GM18499 (cell line): ENCODE data around the gene LIMA1.
"Not testable (repeated sequence)": the region's sequence is repeated elsewhere in the genome, so short reads cannot be mapped to it uniquely, and the experiment has no call there.

ENCODE experiments used
- ATAC-seq: cut with Tn5 transposase; IDR thresholded peaks from one replicate; pipeline ENCODE4 v1.9.1; 2021; ENCODE audit warnings: moderate number of reproducible peaks; ENCODE audit not compliant: insufficient read depth, unreplicated experiment

The LIMA1 gene

GRCh38 chr12:50283229-50283923, at the start of gene LIMA1:
TSS of gene LIMA1 (minus strand) at chr12:50283520. CDS start at chr12:50248751, 34,769 bp downstream.
- ATAC-seq, result no peak

DNA sequence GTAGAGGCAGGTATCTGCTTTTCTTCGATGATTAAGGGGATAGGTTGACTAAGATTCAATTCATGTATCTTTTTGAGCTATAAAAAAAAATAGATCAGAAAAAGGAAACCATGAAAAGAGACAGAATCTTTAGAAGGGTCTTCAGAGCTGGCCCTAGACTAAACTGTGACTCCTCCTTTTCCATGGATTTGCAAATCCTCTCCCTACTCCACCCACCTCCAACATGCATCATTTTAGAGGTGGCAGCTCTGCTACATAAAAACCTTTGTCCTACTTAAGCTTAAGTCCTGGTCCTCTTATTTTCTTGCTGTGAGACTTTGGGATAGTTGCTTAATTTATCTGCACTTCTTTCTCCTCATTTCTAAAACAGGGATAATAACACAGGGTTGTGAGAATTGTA, 48.4 kb upstream of the LIMA1 start:
- ATAC-seq, result no peak

GRCh38 chr12:50328664-50329063, 45.3 kb upstream of the LIMA1 start:
- not testable (repeated sequence) for ATAC-seq

DNA sequence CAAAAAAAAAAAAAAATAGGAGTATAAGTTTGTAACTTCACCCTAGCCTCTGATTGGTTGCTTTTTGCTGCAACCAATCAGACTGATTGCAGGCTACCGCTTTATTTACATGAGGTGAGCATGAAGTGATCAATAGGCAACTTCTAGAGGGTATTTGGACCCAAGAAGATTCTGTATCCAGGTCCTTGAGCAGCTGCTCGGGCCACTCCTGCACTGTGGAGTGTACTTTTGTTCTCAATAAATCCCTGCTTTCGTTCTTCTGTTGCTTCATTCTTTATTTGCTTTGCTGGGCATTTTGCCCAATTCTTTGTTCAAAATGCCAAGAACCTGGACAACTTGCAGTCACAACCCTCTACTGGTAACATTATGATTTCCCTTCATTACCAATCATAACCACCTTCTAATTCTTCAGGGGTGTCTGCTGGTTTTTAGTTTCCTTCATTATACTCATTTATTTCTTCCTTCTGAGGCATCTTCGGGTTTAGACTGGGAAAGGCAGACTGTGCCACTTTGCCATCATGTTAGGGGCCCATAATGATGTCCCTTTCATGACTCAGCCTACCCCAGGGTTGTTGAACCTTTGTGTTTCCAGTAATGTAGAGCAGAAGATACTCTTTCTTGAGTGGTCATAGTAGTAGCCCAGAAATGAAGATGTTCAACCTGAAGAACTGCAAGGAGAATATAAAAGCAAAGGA, 43.4 kb upstream of the LIMA1 start:
- no peak for ATAC-seq

- ATAC-seq, result no peak
Observed at GRCh38 chr12:50325890-50326391, 42.6 kb upstream of the LIMA1 start.

- ATAC-seq, result not testable (repeated sequence)
Observed at GRCh38 chr12:50324770-50325169, 41.5 kb upstream of the LIMA1 start.

DNA sequence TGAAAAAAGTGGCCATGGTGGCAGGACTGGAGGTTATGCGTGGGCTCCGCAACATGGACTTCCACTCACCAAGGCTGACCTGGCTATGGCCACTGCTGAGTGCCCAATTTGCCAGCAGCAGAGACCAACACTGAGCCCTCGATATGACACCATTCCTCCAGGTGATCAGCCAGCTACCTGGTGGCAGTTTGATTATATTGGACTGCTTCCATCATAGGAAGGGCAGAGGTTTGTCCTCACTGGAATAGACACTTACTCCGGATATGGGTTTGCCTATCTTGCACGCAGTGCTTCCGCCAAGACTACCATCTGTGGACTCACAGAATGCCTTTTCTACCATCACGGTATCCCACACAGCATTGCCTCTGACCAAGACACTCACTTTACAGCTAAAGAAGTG, 40.8 kb upstream of the LIMA1 start:
- ATAC-seq, result not testable (repeated sequence)

- no peak for ATAC-seq
Observed at GRCh38 chr12:50322206-50322605, 38.9 kb upstream of the LIMA1 start.

DNA sequence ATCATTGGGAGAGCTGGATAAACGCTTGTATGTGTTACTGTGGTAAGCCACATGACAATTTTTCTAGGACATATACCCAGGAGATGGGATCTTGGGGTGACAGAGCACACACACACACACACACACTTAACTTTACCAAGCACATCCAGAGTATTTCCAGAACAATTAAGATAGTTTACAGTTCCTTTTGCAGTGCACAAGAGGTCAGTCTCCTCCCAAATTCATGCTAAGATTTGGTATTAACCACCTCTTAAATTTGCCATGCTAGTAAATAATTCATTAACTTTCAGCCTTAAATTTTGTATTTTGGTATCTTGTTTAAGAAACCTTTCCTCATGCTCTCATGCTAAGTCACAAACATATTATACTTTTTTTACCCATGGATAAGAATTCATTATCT, 33.9 kb upstream of the LIMA1 start:
- ATAC-seq, result no peak

- no peak for ATAC-seq
Observed at GRCh38 chr12:50315803-50316202, 32.5 kb upstream of the LIMA1 start.

- no peak for ATAC-seq
Observed at GRCh38 chr12:50314636-50315312, 31.5 kb upstream of the LIMA1 start.

- not testable (repeated sequence) for ATAC-seq
Observed at GRCh38 chr12:50313971-50314370, 30.7 kb upstream of the LIMA1 start.

DNA sequence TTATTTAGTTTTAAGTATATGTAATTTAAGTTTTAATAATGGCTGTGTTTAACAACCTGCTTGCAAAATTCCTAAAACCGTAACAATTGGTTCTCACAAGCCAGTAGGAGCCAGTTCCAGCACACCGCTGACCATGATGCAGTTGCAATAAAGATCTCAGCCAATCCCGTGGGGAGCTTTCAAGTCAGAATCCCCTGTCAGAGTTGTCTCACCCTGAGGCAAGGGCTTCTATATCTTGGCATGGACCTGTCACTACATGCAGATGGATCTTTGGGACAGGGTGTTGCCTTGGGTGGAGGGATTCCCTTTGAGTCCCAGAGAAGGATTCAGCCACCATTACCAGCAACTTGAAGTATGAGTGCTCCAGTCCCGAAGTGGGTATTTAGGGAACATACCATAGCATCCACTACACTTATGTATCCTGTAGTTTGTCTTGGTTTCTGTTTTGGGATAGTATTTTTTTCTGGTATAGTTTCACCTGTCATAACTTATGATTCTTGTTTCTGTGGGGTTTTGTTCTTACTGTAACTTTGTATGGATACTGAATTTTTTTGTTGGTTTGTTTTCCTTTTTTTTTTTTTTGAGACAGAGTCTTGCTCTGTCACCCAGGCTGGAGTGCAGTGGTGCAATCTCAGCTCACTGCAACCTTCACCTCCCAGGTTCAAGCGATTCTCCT, 30.1 kb upstream of the LIMA1 start:
- ATAC-seq, result no peak

DNA sequence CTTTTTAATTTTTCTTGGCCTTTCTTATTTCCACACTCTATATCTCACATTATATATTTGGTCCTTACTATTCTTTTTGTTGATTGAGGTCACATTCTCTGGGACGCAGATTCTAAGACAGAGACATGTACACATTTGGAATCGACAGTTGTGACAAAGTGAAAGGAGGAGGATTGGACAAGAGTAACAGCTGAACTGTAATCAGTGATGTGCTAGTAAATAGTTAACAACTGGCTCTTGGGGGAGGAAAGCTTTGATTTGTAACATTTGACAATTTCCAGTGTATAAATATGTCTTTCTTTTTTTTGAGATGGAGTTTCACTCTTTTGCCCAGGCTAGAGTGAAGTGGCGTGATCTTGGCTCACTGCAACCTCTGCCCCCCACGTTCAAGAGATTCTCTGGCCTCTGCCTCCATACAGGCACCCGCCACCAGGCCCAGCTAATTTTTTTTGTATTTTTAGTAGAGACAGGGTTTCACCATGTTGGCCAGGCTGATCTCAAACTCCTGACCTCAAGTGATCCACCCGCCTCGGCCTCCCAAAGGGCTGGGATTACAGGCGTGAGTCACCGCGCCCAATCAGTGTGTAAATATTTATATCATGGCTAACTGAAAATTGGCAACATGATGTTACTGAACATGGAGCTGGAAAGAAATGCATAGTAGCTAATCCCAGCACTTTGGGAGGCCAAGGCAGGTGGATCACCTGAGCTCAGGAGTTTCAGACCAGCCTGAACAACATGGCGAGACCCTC, 28.7 kb upstream of the LIMA1 start:
- ATAC-seq, result not testable (repeated sequence)

- ATAC-seq, result no peak
Observed at GRCh38 chr12:50309950-50310349, 26.6 kb upstream of the LIMA1 start.

DNA sequence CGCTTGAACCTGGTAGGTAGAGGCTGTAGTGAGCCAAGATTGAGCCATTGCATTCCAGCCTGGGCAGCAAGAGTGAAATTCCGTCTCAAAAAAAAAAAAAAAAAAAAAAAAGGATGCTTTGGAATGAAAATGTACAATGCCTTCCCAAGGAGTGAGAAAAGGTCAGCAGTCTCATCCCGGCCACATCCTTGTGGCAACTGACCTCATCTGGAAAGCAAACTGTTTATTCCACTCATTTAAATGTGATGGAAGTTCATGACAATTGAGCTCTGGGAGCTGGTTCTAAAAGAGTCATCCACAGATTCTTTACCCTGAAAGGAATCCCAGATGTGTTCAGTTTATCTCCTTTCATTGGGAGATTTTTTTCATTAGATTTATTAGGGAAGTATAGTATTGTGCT, 19.4 kb upstream of the LIMA1 start:
- ATAC-seq, result no peak

- ATAC-seq, result no peak
Observed at GRCh38 chr12:50297996-50298395, 14.7 kb upstream of the LIMA1 start.

DNA sequence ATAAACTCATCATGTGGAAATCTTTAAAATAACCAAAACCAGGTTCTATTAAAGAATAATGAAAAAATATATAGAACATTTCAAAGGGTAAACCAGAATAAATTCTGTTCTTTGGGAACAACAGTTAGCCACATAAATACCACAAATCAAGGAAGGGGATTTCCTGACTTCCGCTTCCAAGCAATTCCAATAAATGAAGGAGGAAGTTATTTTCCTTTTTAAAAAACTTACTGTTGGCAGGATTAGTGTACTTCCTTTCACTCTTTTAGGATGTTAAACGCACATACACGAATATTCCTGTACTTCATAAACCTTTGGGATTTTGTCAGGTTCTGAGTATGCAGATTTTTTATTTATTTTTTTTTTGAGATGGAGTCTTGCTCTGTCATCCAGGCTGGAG, 13.7 kb upstream of the LIMA1 start:
- no peak for ATAC-seq

DNA sequence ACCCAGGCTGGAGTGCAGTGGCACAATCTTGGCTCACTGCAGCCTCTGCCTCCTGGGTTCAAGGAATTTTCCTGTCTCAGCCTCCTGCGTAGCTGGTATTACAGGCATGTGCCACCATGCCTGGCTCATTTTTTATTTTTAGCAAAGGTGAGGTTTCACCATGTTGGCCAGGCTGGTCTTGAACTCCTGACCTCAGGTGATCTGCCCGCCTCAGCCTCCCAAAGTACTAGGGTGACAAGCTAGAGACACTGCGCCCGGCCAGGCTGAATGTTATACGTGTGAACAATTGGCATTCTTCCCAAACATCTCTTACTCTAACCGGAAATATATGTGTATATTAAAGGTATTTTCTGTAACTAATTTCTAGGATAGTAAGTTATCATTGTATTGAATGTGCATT, 13.2 kb upstream of the LIMA1 start:
- no peak for ATAC-seq

DNA sequence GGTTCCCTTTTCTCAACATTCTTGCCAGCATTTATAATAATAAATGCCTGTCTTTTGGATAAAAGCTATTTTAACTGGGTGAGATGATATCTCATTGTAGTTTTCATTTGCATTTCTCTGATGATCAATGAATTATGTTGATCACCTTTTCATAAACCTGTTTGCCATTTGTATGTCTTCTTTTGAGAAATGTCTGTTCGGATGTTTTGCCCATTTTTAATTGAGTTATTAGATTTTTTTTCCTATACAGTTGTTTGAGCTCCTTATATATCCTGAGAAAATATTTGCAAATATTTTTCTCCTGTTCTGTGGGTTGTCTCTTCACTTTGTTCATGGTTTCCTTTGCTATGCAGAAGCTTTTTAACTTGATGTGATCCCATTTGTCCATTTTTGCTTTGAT, 8.1 kb upstream of the LIMA1 start:
- ATAC-seq, result no peak
